Measurements from ENCODE around the gene KLK8. TPM values are rescaled to one million over a fixed set of nuclear protein-coding genes. Genes with fewer than 3 reads are reported as not detected.

Gene KLK8
- total and polyA plus RNA-seq, 2 of the 13 experiments (the other 11 are each of a cell fraction or from before 2014, with no cell fraction given) = not detected

- Histone ChIP-seq H3K9me3 (ENCODE audit: low read length) (no peaks in the 10 kb centered on the region), H4K20me1 (ENCODE audit: insufficient read depth, low read length) (no peaks in the 10 kb centered on the region), H3K4me3 (replicated peaks in 1 of 3; ENCODE audit: insufficient read depth in 1 of 3, low read depth in 2 of 3, low read length in 3 of 3) (no peak within 1 kb of the TSS; a peak in 1 of 6 replicates), H3K4me2 (ENCODE audit: low read depth, low read length) (peak within 1 kb of the TSS; percentile 45), H3K4me1 (ENCODE audit: insufficient read depth, low read length) (no peaks in the 10 kb centered on the region), H3K79me2 (ENCODE audit: insufficient read depth, low read length) (no peaks in the 10 kb centered on the region), H2AFZ (ENCODE audit: low read length) (no peak within 1 kb of the TSS), H3K27me3 (ENCODE audit: control insufficient read depth in 1 of 2, insufficient read depth in 2 of 2, low read length in 2 of 2) (peaks cover 0 to 12% of the 10 kb centered on the region in 2 experiments; a peak in 4 of 5 replicates), H3K9ac (ENCODE audit: insufficient read depth, low read depth, low read length) (no peak within 1 kb of the TSS), H3K27ac (ENCODE audit: extremely low read length, insufficient read depth, low read length) (no peak within 1 kb of the TSS), H3K36me3 (replicated peaks in 1 of 2; ENCODE audit: control insufficient read depth in 1 of 2, insufficient read depth in 2 of 2, low read length in 2 of 2) (no peaks in the 10 kb centered on the region)
- ATAC-seq (peak; percentile 82), FAIRE-seq (no peak), DNase-seq (ENCODE audit: low spot score) (peak; percentile 18)
- BruUV-seq (replicated peaks) = no TSS peak
- in situ Hi-C loops (cut with HindIII; ENCODE audit: extremely low pct_ligation_motif_present, low pct_unique_long_range_greater_than_20kb) (no loop called here), intact Hi-C loops (cut with micrococcal nuclease; ENCODE audit: unreplicated experiment) (no loop called here)
- CTCF ChIA-PET (ENCODE audit: low intra/inter-chr PET ratio, low total read pairs) = no interaction called here
- POLR2A ChIA-PET = no interaction called here
- 16% methylated on average over 11 of the region's 19 CpGs for WGBS (ENCODE audit: low lambda C conversion rate)
- peak; percentile 36; the same call in 1 of the 2 replicates for TF ChIP-seq UBTF (CRISPR knock-in tag; IDR thresholded peaks at IDR 0.05)
- no peak for TF ChIP-seq ZXDC (CRISPR knock-in tag; IDR thresholded peaks at IDR 0.05)
- no peak for TF ChIP-seq ZBTB7B (CRISPR knock-in tag; IDR thresholded peaks at IDR 0.05)
- TF ChIP-seq XRCC5 (optimal IDR thresholded peaks at IDR 0.05; ENCODE audit: low read length) = peak; percentile 17
- TF ChIP-seq RBM22 (optimal IDR thresholded peaks at IDR 0.05; ENCODE audit: low read length) = no peak
- no peak for TF ChIP-seq ZMAT3 (CRISPR knock-in tag; conservative IDR thresholded peaks at IDR 0.05)
- no peak for TF ChIP-seq GPBP1L1 (CRISPR knock-in tag; IDR thresholded peaks at IDR 0.05)
- TF ChIP-seq ZNF788 (CRISPR knock-in tag; IDR thresholded peaks at IDR 0.05; ENCODE audit: borderline replicate concordance) = 0 out of 2 replicates have a peak, but pooled peaks have one; percentile 28
- TF ChIP-seq DMAP1 (CRISPR knock-in tag; IDR thresholded peaks at IDR 0.05) = no peak
- TF ChIP-seq STAG1 (CRISPR knock-in tag; IDR thresholded peaks at IDR 0.05) = no peak
- peak; percentile 71 for TF ChIP-seq FOSL2 (CRISPR knock-in tag; IDR thresholded peaks at IDR 0.05)
- peak; percentile 12; the same call in 1 of the 2 replicates for TF ChIP-seq ARID5B (CRISPR knock-in tag; IDR thresholded peaks at IDR 0.05)
- no peak for TF ChIP-seq E2F5 (CRISPR knock-in tag; conservative IDR thresholded peaks at IDR 0.05)
- peak; percentile 24; the same call in 1 of the 2 replicates for TF ChIP-seq ETV5 (CRISPR knock-in tag; IDR thresholded peaks at IDR 0.05; ENCODE audit: borderline replicate concordance)
These were observed 32.0 kb downstream of the KLK8 start, which contains the start of gene KLK6 for GRCh38 chr19:50969413-50969760. Gene KLK6, minus strand, starts transcription at chr19:50969591. Its CDS starts 1,487 bp downstream, at chr19:50968104.

All from HepG2 (cell line).